ENCODE measurements around the gene PIP5K1B. TPM values are rescaled to one million over a fixed set of nuclear protein-coding genes. Genes with fewer than 3 reads are reported as not detected.

Gene PIP5K1B
- total RNA-seq, 3 donors from 2014 or later, result 0.48 to 1.6 (median 0.57) TPM

GRCh38 chr9:68905129-68905528 is 200.1 kb downstream of the PIP5K1B start:
- ATAC-seq, result no peak
- Mint-ChIP-seq H3K4me3 (no peak overlapping the region), H3K36me3 (ENCODE audit: insufficient read depth) (no peaks in the 10 kb centered on the region), H3K9me3 (no peaks in the 10 kb centered on the region), H3K4me1 (ENCODE audit: low read depth) (peaks cover 2% of the 10 kb centered on the region), H3K27me3 (ENCODE audit: low read depth) (peaks cover 4% of the 10 kb centered on the region)
- DNase-seq, result no peak

GRCh38 chr9:68907910-68908309 is 202.9 kb downstream of the PIP5K1B start:
- no peaks in the 10 kb centered on the region for H3K36me3 Mint-ChIP-seq (ENCODE audit: insufficient read depth)
- H3K4me3 Mint-ChIP-seq, result no peak overlapping the region
- DNase-seq (no peak), ATAC-seq (no peak)
- peaks cover 2% of the 10 kb centered on the region for H3K4me1 Mint-ChIP-seq (ENCODE audit: low read depth)
- no peaks in the 10 kb centered on the region for H3K9me3 Mint-ChIP-seq
- peaks cover 4% of the 10 kb centered on the region for H3K27me3 Mint-ChIP-seq (ENCODE audit: low read depth)

- Mint-ChIP-seq H3K4me1 (ENCODE audit: low read depth) (peaks cover 1% of the 10 kb centered on the region), H3K4me3 (no peak overlapping the region), H3K9me3 (no peaks in the 10 kb centered on the region), H3K27me3 (ENCODE audit: low read depth) (peaks cover 4% of the 10 kb centered on the region), H3K36me3 (ENCODE audit: insufficient read depth) (no peaks in the 10 kb centered on the region)
- DNase-seq (no peak), ATAC-seq (no peak)
These were observed 207.5 kb downstream of the PIP5K1B start for GRCh38 chr9:68912561-68912960.

GRCh38 chr9:68913054-68913453 is 208.0 kb downstream of the PIP5K1B start:
- no peak overlapping the region for H3K4me3 Mint-ChIP-seq
- ATAC-seq, result no peak
- H3K4me1 Mint-ChIP-seq (ENCODE audit: low read depth), result peaks cover 1% of the 10 kb centered on the region

GRCh38 chr9:68914751-68915150 is 209.7 kb downstream of the PIP5K1B start:
- no peaks in the 10 kb centered on the region for H3K36me3 Mint-ChIP-seq (ENCODE audit: insufficient read depth)

More at GRCh38 chr9:68913054-68913453, 208.0 kb downstream of the PIP5K1B start:
- DNase-seq, result no peak
- H3K36me3 Mint-ChIP-seq (ENCODE audit: insufficient read depth), result no peaks in the 10 kb centered on the region
- no peaks in the 10 kb centered on the region for H3K27me3 Mint-ChIP-seq (ENCODE audit: low read depth)
- H3K9me3 Mint-ChIP-seq, result no peaks in the 10 kb centered on the region

GRCh38 chr9:68919661-68920060 is 214.6 kb downstream of the PIP5K1B start:
- Mint-ChIP-seq H3K9me3 (no peaks in the 10 kb centered on the region), H3K27me3 (ENCODE audit: low read depth) (no peaks in the 10 kb centered on the region), H3K4me3 (no peak overlapping the region), H3K4me1 (ENCODE audit: low read depth) (peaks cover 9% of the 10 kb centered on the region), H3K36me3 (ENCODE audit: insufficient read depth) (no peaks in the 10 kb centered on the region)
- no peak for ATAC-seq
- no peak for DNase-seq

More at GRCh38 chr9:68914751-68915150, 209.7 kb downstream of the PIP5K1B start:
- DNase-seq (no peak), ATAC-seq (no peak)
- Mint-ChIP-seq H3K9me3 (no peaks in the 10 kb centered on the region), H3K27me3 (ENCODE audit: low read depth) (no peaks in the 10 kb centered on the region), H3K4me1 (ENCODE audit: low read depth) (peaks cover 5% of the 10 kb centered on the region), H3K4me3 (no peak overlapping the region)

DNA sequence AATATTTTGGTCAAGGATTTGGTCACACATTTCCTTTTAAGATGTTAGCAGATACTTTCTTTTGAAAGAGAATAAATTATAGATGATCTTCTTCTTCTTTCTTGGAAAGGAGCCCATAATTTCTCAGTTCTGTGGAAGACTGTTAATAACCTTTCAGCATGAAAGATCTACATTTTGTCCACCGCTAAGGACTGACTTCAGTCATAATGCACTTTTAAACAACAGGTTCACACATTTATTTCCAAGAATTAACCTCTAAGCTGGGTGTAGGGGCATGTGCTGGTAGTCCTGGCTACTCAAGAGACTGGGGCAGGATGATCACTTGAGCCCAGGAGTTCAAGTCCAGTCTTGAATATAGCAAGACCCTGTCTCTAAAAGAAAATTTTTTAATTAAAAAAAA is 215.9 kb downstream of the PIP5K1B start:
- no peak overlapping the region for H3K4me3 Mint-ChIP-seq
- H3K36me3 Mint-ChIP-seq (ENCODE audit: insufficient read depth), result no peaks in the 10 kb centered on the region
- ATAC-seq (no peak), DNase-seq (no peak)
- H3K4me1 Mint-ChIP-seq (ENCODE audit: low read depth), result peaks cover 8% of the 10 kb centered on the region
- H3K9me3 Mint-ChIP-seq, result no peaks in the 10 kb centered on the region
- H3K27me3 Mint-ChIP-seq (ENCODE audit: low read depth), result no peaks in the 10 kb centered on the region

- H3K9me3 Mint-ChIP-seq, result no peaks in the 10 kb centered on the region
- no peak overlapping the region for H3K4me3 Mint-ChIP-seq
- DNase-seq, result no peak
- peaks cover 8% of the 10 kb centered on the region for H3K4me1 Mint-ChIP-seq (ENCODE audit: low read depth)
- H3K27me3 Mint-ChIP-seq (ENCODE audit: low read depth), result no peaks in the 10 kb centered on the region
- ATAC-seq, result no peak
- no peaks in the 10 kb centered on the region for H3K36me3 Mint-ChIP-seq (ENCODE audit: insufficient read depth)
These were observed 218.4 kb downstream of the PIP5K1B start for GRCh38 chr9:68923480-68923879.

GRCh38 chr9:68925175-68925574 is 220.1 kb downstream of the PIP5K1B start:
- ATAC-seq (no peak), DNase-seq (no peak)
- no peaks in the 10 kb centered on the region for H3K36me3 Mint-ChIP-seq (ENCODE audit: insufficient read depth)
- peaks cover 8% of the 10 kb centered on the region for H3K27me3 Mint-ChIP-seq (ENCODE audit: low read depth)
- no peaks in the 10 kb centered on the region for H3K9me3 Mint-ChIP-seq
- no peak overlapping the region for H3K4me3 Mint-ChIP-seq
- no peaks in the 10 kb centered on the region for H3K4me1 Mint-ChIP-seq (ENCODE audit: low read depth)

DNA sequence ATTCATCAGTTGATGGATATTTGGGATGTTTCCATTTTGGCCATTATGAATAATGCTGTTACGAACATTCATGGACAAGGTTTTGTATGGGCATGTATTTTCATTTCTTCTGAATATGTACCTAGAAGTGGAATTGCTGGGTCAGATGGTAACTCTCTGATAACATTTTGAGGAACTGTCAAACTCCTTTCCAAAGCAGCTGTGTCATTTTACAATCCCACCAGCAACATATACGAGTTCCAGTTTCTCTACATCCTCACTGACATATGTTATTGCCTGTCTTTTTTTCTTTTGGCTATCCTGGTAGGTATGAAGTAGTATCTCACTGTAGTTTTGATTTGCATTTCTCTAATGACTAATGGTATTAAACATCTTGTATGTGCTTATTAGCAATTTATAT is 222.1 kb downstream of the PIP5K1B start:
- H3K4me1 Mint-ChIP-seq (ENCODE audit: low read depth), result peaks cover 9% of the 10 kb centered on the region
- no peaks in the 10 kb centered on the region for H3K9me3 Mint-ChIP-seq
- no peaks in the 10 kb centered on the region for H3K36me3 Mint-ChIP-seq (ENCODE audit: insufficient read depth)
- ATAC-seq (no peak), DNase-seq (no peak)
- H3K27me3 Mint-ChIP-seq (ENCODE audit: low read depth), result peaks cover 14% of the 10 kb centered on the region
- no peak overlapping the region for H3K4me3 Mint-ChIP-seq

DNA sequence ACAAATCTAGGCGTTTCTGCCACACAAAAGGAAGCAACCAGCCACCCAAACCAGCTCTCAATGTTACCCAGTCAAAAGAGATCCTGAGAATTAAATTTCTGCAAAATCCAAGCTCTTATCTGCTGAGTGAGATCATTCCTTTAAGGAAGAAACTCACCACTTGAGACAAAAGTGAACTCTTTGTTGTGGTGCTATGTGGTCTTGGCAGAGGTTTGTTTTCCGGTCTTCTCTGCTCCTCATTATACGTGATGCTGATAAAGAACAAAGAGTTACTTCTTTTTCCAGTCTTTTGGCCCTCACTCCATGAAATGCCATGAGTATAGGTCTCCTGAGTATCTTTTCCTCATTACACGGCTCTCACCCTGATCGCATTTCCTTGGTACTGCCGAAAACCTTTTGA is 226.8 kb downstream of the PIP5K1B start:
- Mint-ChIP-seq H3K9me3 (no peaks in the 10 kb centered on the region), H3K4me1 (ENCODE audit: low read depth) (peaks cover 11% of the 10 kb centered on the region), H3K4me3 (no peak overlapping the region), H3K27me3 (ENCODE audit: low read depth) (peaks cover 14% of the 10 kb centered on the region), H3K36me3 (ENCODE audit: insufficient read depth) (no peaks in the 10 kb centered on the region)
- DNase-seq (no peak), ATAC-seq (peak in 1 of 2 donors; percentile 18)

GRCh38 chr9:68932458-68932857 is 227.4 kb downstream of the PIP5K1B start:
- Mint-ChIP-seq H3K36me3 (ENCODE audit: insufficient read depth) (no peaks in the 10 kb centered on the region), H3K9me3 (no peaks in the 10 kb centered on the region), H3K4me3 (no peak overlapping the region), H3K4me1 (ENCODE audit: low read depth) (peaks cover 11% of the 10 kb centered on the region), H3K27me3 (ENCODE audit: low read depth) (peaks cover 14% of the 10 kb centered on the region)
- ATAC-seq (no peak), DNase-seq (no peak)

DNA sequence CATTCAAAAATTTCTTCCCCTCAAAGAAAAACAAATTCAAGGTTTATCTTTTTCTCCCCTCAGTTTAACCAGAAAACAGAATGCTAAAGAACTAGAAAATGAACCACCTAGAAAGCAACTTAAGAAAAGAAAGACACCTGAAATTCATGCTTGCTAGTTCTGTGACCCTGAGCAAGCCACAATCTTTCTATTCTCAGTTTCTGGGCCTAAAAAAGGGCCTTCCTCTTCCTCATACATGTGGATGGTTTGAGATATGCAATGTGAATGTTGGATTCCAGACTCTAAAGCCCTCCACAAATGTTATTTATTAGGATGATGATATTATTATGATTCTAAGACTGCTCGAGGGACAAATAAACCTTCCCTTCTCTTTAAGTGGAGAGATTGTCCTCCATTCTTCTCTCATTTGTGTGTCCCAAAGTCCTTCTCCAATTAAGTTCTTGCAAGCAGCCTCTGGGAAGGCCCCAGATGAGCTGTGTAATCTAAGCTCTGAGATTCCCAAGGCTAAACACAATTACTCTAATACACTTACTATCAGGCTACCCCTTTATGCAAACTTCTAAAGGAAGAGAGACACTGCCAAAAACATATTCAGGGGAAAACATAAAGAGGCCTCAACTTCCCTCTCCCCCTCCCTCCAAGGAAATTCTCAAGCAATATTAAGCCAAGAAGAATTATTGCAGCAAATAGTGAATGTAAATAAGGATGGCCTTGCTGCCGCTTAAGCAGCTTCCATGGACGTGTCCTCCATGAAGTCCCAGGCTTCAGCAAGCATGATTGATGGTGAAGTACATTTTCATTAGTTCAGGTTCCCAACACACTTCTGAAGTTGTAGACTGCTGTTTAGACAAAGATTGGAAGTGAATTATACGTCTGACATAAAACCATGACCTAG is 228.6 kb downstream of the PIP5K1B start:
- Mint-ChIP-seq H3K4me3 (no peak overlapping the region), H3K36me3 (ENCODE audit: insufficient read depth) (no peaks in the 10 kb centered on the region), H3K9me3 (no peaks in the 10 kb centered on the region), H3K27me3 (ENCODE audit: low read depth) (peaks cover 14% of the 10 kb centered on the region), H3K4me1 (ENCODE audit: low read depth) (peaks cover 11% of the 10 kb centered on the region)
- DNase-seq (no peak), ATAC-seq (no peak)

- Mint-ChIP-seq H3K27me3 (ENCODE audit: low read depth) (peaks cover 14% of the 10 kb centered on the region), H3K9me3 (no peaks in the 10 kb centered on the region), H3K36me3 (ENCODE audit: insufficient read depth) (no peaks in the 10 kb centered on the region), H3K4me3 (no peak overlapping the region), H3K4me1 (ENCODE audit: low read depth) (peaks cover 11% of the 10 kb centered on the region)
- ATAC-seq (no peak), DNase-seq (no peak)
These were observed 229.2 kb downstream of the PIP5K1B start for GRCh38 chr9:68934329-68934644.

DNA sequence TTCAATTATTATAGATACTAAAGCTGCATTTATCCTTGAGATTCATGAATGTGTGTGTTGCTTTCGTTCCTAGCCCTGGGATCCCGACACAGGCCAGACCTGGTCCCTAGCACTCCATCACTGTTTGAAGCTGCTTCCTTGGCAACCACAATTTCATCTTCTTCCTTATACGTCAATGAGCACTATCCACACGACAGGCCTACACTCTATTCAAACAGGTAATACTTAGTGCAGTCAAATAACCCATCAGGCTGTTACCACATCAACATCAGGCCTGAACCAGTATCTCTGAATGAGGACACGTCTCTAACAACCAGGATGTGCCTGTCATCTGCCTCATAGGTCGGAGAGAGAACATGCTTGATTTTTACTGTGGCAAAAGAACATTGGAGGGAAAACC is 235.5 kb downstream of the PIP5K1B start:
- Mint-ChIP-seq H3K4me3 (no peak overlapping the region), H3K36me3 (ENCODE audit: insufficient read depth) (no peaks in the 10 kb centered on the region), H3K27me3 (ENCODE audit: low read depth) (peaks cover 2% of the 10 kb centered on the region), H3K9me3 (no peaks in the 10 kb centered on the region), H3K4me1 (ENCODE audit: low read depth) (no peaks in the 10 kb centered on the region)
- DNase-seq, result no peak
- ATAC-seq, result no peak

All from activated T-cell treated with anti-CD3 and anti-CD28 coated beads, Interleukin-2, amount 50 U/mL, for 4 hours (primary cell).